Measurements from ENCODE around the gene TM7SF2.
"Not testable (repeated sequence)": the region's sequence is repeated elsewhere in the genome, so short reads cannot be mapped to it uniquely, and the experiment has no call there.

The TM7SF2 gene

DNA sequence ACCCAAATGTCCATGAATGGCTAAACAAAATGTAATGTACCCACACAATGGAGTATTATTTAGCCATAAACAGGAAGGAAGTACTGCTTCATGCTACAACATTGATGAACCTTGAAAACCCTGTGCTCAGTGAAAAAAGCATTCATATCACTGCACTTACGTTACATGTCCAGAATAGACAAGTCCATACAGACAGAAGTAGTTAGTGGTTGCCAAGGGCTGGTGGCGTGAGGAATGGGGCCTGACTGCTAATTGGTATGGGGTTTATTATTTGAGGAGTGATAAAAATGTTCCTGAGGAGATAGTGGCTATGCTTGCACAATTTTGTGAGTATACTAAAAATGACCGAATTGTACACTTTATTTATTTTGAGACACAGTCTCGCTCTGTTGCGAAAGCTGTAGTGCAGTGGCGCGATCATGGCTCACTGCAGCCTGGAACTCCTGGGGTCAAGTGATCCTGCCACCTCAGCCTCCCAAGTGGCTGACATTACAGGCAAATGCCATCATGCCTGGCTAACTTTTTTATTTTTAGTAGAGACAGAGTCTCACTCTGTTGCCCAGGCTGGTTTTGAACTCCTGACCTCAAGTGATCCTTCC, 30.3 kb downstream of the TM7SF2 start:
- Histone ChIP-seq H3K4me3 (ENCODE audit: severe bottlenecking) (no peak overlapping the region), H3K27me3 (ENCODE audit: insufficient read depth, poor library complexity, severe bottlenecking) (no peaks in the 10 kb centered on the region), H3K4me1 (ENCODE audit: insufficient read depth, poor library complexity, severe bottlenecking) (peaks cover 3% of the 10 kb centered on the region), H3K9me3 (ENCODE audit: severe bottlenecking) (peaks cover under 1% of the 10 kb centered on the region), H3K36me3 (ENCODE audit: low read depth) (no peaks in the 10 kb centered on the region), H3K27ac (ENCODE audit: poor library complexity, severe bottlenecking) (no peak overlapping the region)
- TF ChIP-seq, protein P1, sequence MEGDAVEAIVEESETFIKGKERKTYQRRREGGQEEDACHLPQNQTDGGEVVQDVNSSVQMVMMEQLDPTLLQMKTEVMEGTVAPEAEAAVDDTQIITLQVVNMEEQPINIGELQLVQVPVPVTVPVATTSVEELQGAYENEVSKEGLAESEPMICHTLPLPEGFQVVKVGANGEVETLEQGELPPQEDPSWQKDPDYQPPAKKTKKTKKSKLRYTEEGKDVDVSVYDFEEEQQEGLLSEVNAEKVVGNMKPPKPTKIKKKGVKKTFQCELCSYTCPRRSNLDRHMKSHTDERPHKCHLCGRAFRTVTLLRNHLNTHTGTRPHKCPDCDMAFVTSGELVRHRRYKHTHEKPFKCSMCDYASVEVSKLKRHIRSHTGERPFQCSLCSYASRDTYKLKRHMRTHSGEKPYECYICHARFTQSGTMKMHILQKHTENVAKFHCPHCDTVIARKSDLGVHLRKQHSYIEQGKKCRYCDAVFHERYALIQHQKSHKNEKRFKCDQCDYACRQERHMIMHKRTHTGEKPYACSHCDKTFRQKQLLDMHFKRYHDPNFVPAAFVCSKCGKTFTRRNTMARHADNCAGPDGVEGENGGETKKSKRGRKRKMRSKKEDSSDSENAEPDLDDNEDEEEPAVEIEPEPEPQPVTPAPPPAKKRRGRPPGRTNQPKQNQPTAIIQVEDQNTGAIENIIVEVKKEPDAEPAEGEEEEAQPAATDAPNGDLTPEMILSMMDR (IDR thresholded peaks at IDR 0.05; ENCODE audit: poor library complexity, severe bottlenecking): no peak
- DNase-seq (ENCODE audit: low spot score): no peak
- no peak for ATAC-seq (ENCODE audit: low read depth)

DNA sequence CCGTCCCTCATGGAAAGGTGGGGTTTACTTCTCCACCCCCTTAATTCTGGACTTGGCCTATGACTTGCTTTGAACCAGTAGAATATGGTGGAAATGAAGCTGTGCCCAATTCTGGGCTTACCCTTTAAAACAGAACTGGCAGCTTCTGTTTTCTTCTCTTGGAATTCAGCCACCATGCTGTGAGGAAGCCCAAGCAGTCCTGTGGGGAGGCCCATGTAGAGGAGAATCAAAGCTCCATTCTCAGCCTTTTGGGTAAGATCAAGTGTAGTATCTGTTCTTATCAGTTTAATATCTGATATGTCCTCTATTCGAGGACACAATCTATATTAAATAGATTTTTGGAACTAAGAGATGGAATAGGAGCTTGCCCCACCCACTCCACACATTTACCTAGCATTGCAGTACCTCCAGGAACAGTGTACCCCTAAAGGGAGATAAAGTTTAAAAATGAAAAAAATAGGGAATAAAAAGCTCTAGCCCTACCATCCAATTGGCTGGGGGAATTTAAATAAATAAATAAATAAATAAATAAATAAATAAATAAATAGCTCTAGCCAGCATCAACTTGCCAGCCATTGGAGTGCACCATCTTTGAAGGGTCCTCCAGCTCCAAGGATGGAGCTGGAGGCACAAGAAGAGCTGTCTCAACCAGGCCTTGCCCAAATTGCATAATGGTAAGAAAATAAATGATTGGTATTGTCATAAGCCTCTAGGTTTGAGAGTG, 35.8 kb downstream of the TM7SF2 start:
- no peak overlapping the region for H3K4me3 ChIP-seq (ENCODE audit: severe bottlenecking)
- H3K27ac ChIP-seq (ENCODE audit: poor library complexity, severe bottlenecking): no peak overlapping the region
- TF ChIP-seq, protein P1 (IDR thresholded peaks at IDR 0.05; ENCODE audit: poor library complexity, severe bottlenecking): no peak
- ATAC-seq (ENCODE audit: low read depth): no peak
- no peak for DNase-seq (ENCODE audit: low spot score)
- H3K9me3 ChIP-seq (ENCODE audit: severe bottlenecking): peaks cover 3% of the 10 kb centered on the region
- peaks cover 12% of the 10 kb centered on the region for H3K4me1 ChIP-seq (ENCODE audit: insufficient read depth, poor library complexity, severe bottlenecking)
- no peaks in the 10 kb centered on the region for H3K27me3 ChIP-seq (ENCODE audit: insufficient read depth, poor library complexity, severe bottlenecking)
- no peaks in the 10 kb centered on the region for H3K36me3 ChIP-seq (ENCODE audit: low read depth)

- Histone ChIP-seq H3K4me1 (ENCODE audit: insufficient read depth, poor library complexity, severe bottlenecking) (peaks cover 12% of the 10 kb centered on the region), H3K27me3 (ENCODE audit: insufficient read depth, poor library complexity, severe bottlenecking) (no peaks in the 10 kb centered on the region), H3K9me3 (ENCODE audit: severe bottlenecking) (peaks cover 3% of the 10 kb centered on the region), H3K36me3 (ENCODE audit: low read depth) (no peaks in the 10 kb centered on the region), H3K27ac (ENCODE audit: poor library complexity, severe bottlenecking) (no peak overlapping the region), H3K4me3 (ENCODE audit: severe bottlenecking) (no peak overlapping the region)
- TF ChIP-seq, protein P1 (IDR thresholded peaks at IDR 0.05; ENCODE audit: poor library complexity, severe bottlenecking): no peak
- DNase-seq (ENCODE audit: low spot score) (no peak), ATAC-seq (ENCODE audit: low read depth) (no peak)
These were observed 37.0 kb downstream of the TM7SF2 start for GRCh38 chr11:65148657-65149056.

DNA sequence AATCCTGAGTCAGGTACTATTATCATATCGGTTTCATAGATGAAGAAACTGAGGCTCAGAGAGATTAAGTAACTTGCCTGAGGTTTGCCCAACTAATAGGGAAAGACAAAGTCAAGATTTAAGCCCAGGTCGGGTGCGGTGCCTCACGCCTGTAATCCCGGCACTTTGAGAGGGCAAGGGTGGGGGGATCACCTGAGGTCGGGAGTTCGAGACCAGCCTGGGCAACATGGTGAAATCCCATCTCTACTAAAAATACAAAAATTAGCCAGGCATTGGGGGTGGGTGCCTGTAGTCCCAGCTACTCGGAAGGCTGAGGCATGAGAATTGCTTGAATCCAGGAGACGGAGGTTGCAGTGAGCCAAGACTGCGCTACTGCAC, 38.4 kb downstream of the TM7SF2 start:
- not testable (repeated sequence) for H3K36me3 ChIP-seq (ENCODE audit: low read depth); ATAC-seq (ENCODE audit: low read depth); H3K9me3 ChIP-seq (ENCODE audit: severe bottlenecking); H3K27me3 ChIP-seq (ENCODE audit: insufficient read depth, poor library complexity, severe bottlenecking); DNase-seq (ENCODE audit: low spot score); H3K4me3 ChIP-seq (ENCODE audit: severe bottlenecking)
- peak overlapping the region; percentile 4 for H3K27ac ChIP-seq (ENCODE audit: poor library complexity, severe bottlenecking)
- H3K4me1 ChIP-seq (ENCODE audit: insufficient read depth, poor library complexity, severe bottlenecking): peaks cover 12% of the 10 kb centered on the region

GRCh38 chr11:65150509-65151299, 39.0 kb downstream of the TM7SF2 start:
- H3K27me3 ChIP-seq (ENCODE audit: insufficient read depth, poor library complexity, severe bottlenecking): no peaks in the 10 kb centered on the region
- DNase-seq (ENCODE audit: low spot score): no peak
- TF ChIP-seq, protein P1 (IDR thresholded peaks at IDR 0.05; ENCODE audit: poor library complexity, severe bottlenecking): no peak
- peak; percentile 84 for ATAC-seq (ENCODE audit: low read depth)
- peaks cover 12% of the 10 kb centered on the region for H3K4me1 ChIP-seq (ENCODE audit: insufficient read depth, poor library complexity, severe bottlenecking)
- peaks cover 3% of the 10 kb centered on the region for H3K9me3 ChIP-seq (ENCODE audit: severe bottlenecking)
- H3K27ac ChIP-seq (ENCODE audit: poor library complexity, severe bottlenecking): peak overlapping the region; percentile 4
- no peak overlapping the region for H3K4me3 ChIP-seq (ENCODE audit: severe bottlenecking)
- no peaks in the 10 kb centered on the region for H3K36me3 ChIP-seq (ENCODE audit: low read depth)

Data from RWPE2 (cell line).